K562 (cell line): ENCODE results near the gene MYL1. TPM values are rescaled to one million over a fixed set of nuclear protein-coding genes. Genes with fewer than 3 reads are reported as not detected.

Experiments used
- ATAC-seq: fragments of 200-7000 bp; cut with Tn5 transposase; 3 replicates; pipeline ENCODE4 v1.9.1; 2020; ENCODE audit warnings: moderate library complexity
- BruUV-seq: library from RNA; stranded (reverse); fragments of 400-500 nt; replicated peaks from 2 replicates; lab custom pipeline; 2021; lab: Mats Ljungman, UMichigan
- CTCF ChIA-PET: fragments of 300-600 bp; formaldehyde crosslinking; extraction: SDS; loops from one replicate; lab custom pipeline; 2021; ENCODE audit warnings: low intra/inter-chr PET ratio; lab: Yijun Ruan, JAX
- POLR2A ChIA-PET: fragments of 300-600, 350-650 bp; sonication (Branson Sonifier 250); formaldehyde crosslinking; extraction: SDS; loops from one replicate; lab custom pipeline; 2021; ENCODE audit warnings: antibody characterized with exemption, inconsistent platforms; lab: Yijun Ruan, JAX
- DNase-seq, 4 experiments: peaks; one replicate each; pipeline versions ENCODE4 v3.0.0 to v3.0.0-alpha.2; 2011 to 2018; ENCODE audit warnings: low spot score in 3 of 4, mixed read lengths in 3 of 4; ENCODE audit errors: extremely low read depth in 1 of 4
- FAIRE-seq: peaks from 2 replicates; lab custom pipeline; 2011; peaks lifted over from hg19 to GRCh38; lab: Jason Lieb, UNC
- H2AFZ ChIP-seq: 2 replicates; pipeline ENCODE4 v1.6.0; 2011; ENCODE audit warnings: low read depth, low read length, control low read depth, inconsistent platforms
- H3K27ac ChIP-seq: fragments of 200-600 bp; 3 replicates; pipeline ENCODE4 v1.8.0; 2011; ENCODE audit warnings: low read depth, mild to moderate bottlenecking, control low read depth, inconsistent platforms, low read length, moderate library complexity, mixed read lengths; ENCODE audit errors: extremely low read depth
- H3K27me3 ChIP-seq, 2 experiments: fragments of 300-600 bp in 1 of 2; 2 replicates in 1 of 2; 3 replicates in 1 of 2; pipeline versions ENCODE4 v1.6.0 to v1.8.0; 2011; ENCODE audit warnings: inconsistent platforms in 2 of 2, low read length in 2 of 2, mild to moderate bottlenecking in 1 of 2, mixed read lengths in 1 of 2, moderate library complexity in 1 of 2; ENCODE audit not compliant: control insufficient read depth in 2 of 2, insufficient read depth in 2 of 2
- H3K36me3 ChIP-seq: fragments of 300-600 bp; 3 replicates; pipeline ENCODE4 v1.8.0; 2011; ENCODE audit warnings: mild to moderate bottlenecking, low read length, inconsistent platforms; ENCODE audit not compliant: control insufficient read depth, insufficient read depth
- H3K4me1 ChIP-seq, 2 experiments: fragments of 200-600 bp in 1 of 2; replicated peaks in 1 of 2; 2 replicates in 1 of 2; 3 replicates in 1 of 2; pipeline versions ENCODE4 v1.5.1 to v1.8.0; 2011; ENCODE audit warnings: inconsistent platforms in 2 of 2, low read length in 2 of 2, mild to moderate bottlenecking in 1 of 2, mixed read lengths in 1 of 2, moderate library complexity in 1 of 2; ENCODE audit not compliant: control insufficient read depth in 2 of 2, insufficient read depth in 2 of 2
- H3K4me2 ChIP-seq: 2 replicates; pipeline ENCODE4 v1.6.1; 2011; ENCODE audit warnings: low read length, control low read depth, inconsistent platforms, mixed read lengths; ENCODE audit not compliant: insufficient read depth
- H3K4me3 ChIP-seq: fragments of 200-600 bp; sonication (generic), shearing (Covaris generic); 2 replicates; pipeline ENCODE4 v1.5.1; 2016; ENCODE audit warnings: control low read depth, inconsistent platforms
- H3K79me2 ChIP-seq: fragments of 200-600 bp; 3 replicates; pipeline ENCODE4 v1.8.0; 2011; ENCODE audit warnings: low read length, inconsistent platforms; ENCODE audit not compliant: control insufficient read depth, insufficient read depth
- H3K9ac ChIP-seq, 2 experiments: 2 replicates each; pipeline versions ENCODE4 v1.6.0 to v1.6.1; 2011; ENCODE audit warnings: low read depth in 2 of 2, low read length in 2 of 2, control low read depth in 1 of 2, inconsistent platforms in 1 of 2, mild to moderate bottlenecking in 1 of 2, mixed read lengths in 1 of 2; ENCODE audit not compliant: insufficient read depth in 1 of 2
- H3K9me1 ChIP-seq: one replicate; pipeline ENCODE4 v1.6.0; 2011; ENCODE audit warnings: inconsistent platforms, mild to moderate bottlenecking, low read length, moderate library complexity; ENCODE audit not compliant: control insufficient read depth, insufficient read depth
- H3K9me3 ChIP-seq: replicated peaks from 2 replicates; pipeline ENCODE4 v1.5.1; 2011; ENCODE audit warnings: low read depth, low read length, inconsistent platforms; ENCODE audit not compliant: control insufficient read depth, insufficient read depth
- H4K20me1 ChIP-seq: replicated peaks from 2 replicates; pipeline ENCODE4 v1.6.1; 2011; ENCODE audit warnings: low read length, inconsistent platforms, mixed read lengths; ENCODE audit not compliant: control insufficient read depth, insufficient read depth
- GABPB1 ChIP-seq: sonication (generic); formaldehyde crosslinking; IDR thresholded peaks from 2 replicates; pipeline ENCODE4 v1.8.0; 2022; ENCODE audit warnings: mild to moderate bottlenecking, missing genetic modification reagents
- HDAC2 ChIP-seq: fragments of 450-650 bp; IDR thresholded peaks from 2 replicates; pipeline ENCODE4 v1.6.1; 2016; ENCODE audit warnings: mild to moderate bottlenecking
- LEF1 ChIP-seq: fragments of 450-650 bp; IDR thresholded peaks from 2 replicates; pipeline ENCODE4 v1.6.1; 2016; ENCODE audit warnings: mild to moderate bottlenecking
- SIN3A ChIP-seq, 2 experiments: fragments of 150-350 bp in 1 of 2; IDR thresholded peaks; 2 replicates each; pipeline ENCODE4 v1.6.1; 2011 to 2016; ENCODE audit warnings: borderline replicate concordance in 2 of 2, low read depth in 2 of 2, low read length in 2 of 2, mild to moderate bottlenecking in 2 of 2, moderate library complexity in 2 of 2; ENCODE audit not compliant: control insufficient read depth in 1 of 2
- SOX6 ChIP-seq: fragments of 450-650 bp; IDR thresholded peaks from 2 replicates; pipeline ENCODE4 v1.6.1; 2014; ENCODE audit warnings: mild to moderate bottlenecking
- TEAD1 ChIP-seq, 2 experiments: fragments of 450-650 bp in 1 of 2; sonication (generic) in 1 of 2; formaldehyde crosslinking; IDR thresholded peaks; 2 replicates each; pipeline versions ENCODE4 v1.4.0 to v1.8.0; 2020 to 2022; ENCODE audit warnings: mild to moderate bottlenecking in 2 of 2, missing genetic modification reagents in 1 of 2
- TGIF2 ChIP-seq: sonication (generic); formaldehyde crosslinking; IDR thresholded peaks from 2 replicates; pipeline ENCODE4 v1.8.1; 2022; ENCODE audit warnings: mild to moderate bottlenecking, missing genetic modification reagents, moderate library complexity
- ZNF175 ChIP-seq: fragments of 200-800 bp; sonication (Bioruptor generic); IDR thresholded peaks from 2 replicates; pipeline ENCODE4 v1.6.1; 2016; ENCODE audit warnings: low read depth, mild to moderate bottlenecking, missing genetic modification characterization, missing compliant biosample characterization
- ZNF77 ChIP-seq: fragments of 250-450 bp; sonication (Bioruptor Pico); IDR thresholded peaks from 2 replicates; pipeline ENCODE4 v1.5.0; 2020
- WGBS: fragments of 100-300 bp; shearing (Covaris generic); methylation state at CpG from one replicate; pipeline ENCODE4 v1.1.6; 2016; ENCODE audit warnings: low coverage, mixed read lengths; ENCODE audit not compliant: insufficient coverage; ENCODE audit errors: missing lambda C conversion rate; 5-methylcytosine and 5-hydroxymethylcytosine counted together
- in situ Hi-C: fragments of 300-500 bp; cut with MboI; formaldehyde crosslinking; loops from 4 replicates; pipeline ENCODE4 v1.15.0; 2018; ENCODE audit warnings: inconsistent platforms, mixed read lengths
- intact Hi-C: fragments of 100-400 bp; cut with micrococcal nuclease; formaldehyde crosslinking; loops from 2 replicates; pipeline ENCODE4 v1.14.2; 2022
- polyA plus RNA-seq, 8 experiments: library from polyadenylated mRNA; depleted of rRNA in 4 of 8; stranded (reverse) in 5 of 8; unstranded in 3 of 8; fragments of >200 nt; fragmentation: Nextera tagmentation in 2 of 8; fragmentation: Illumina TruSeq in 1 of 8; extraction: Ambion mirVana in 2 of 8; extraction: Trizol in 1 of 8; gene quantifications; 2 replicates each; pipeline versions ENCODE4 v1.2.1 to v1.2.3, GENCODE V29; 2011 to 2014; ENCODE audit warnings: inconsistent platforms in 1 of 8, missing spikeins in 1 of 8
- total RNA-seq, 7 experiments: library from RNA; depleted of rRNA in 6 of 7; stranded (reverse); fragments of >200 nt in 6 of 7; fragmentation: Illumina TruSeq in 2 of 7; extraction: Trizol in 2 of 7; gene quantifications; 2 replicates each; pipeline versions ENCODE4 v1.2.1 to v1.2.3, GENCODE V29; 2011 to 2021; ENCODE audit warnings: low replicate concordance in 1 of 7
- TF ChIP-seq, protein P1 (sequence below): fragments of 450-650 bp; IDR thresholded peaks from 2 replicates; pipeline ENCODE4 v1.6.1; 2014; ENCODE audit warnings: low read depth, mild to moderate bottlenecking, moderate library complexity, borderline replicate concordance
- TF ChIP-seq, protein P2 (sequence below): fragments of 200-800 bp; sonication (Bioruptor generic); IDR thresholded peaks from 2 replicates; pipeline ENCODE4 v1.6.1; 2017; ENCODE audit warnings: missing genetic modification characterization, missing compliant biosample characterization
- TF ChIP-seq, protein P3 (sequence below): fragments of 150-350 bp; conservative IDR thresholded peaks from 2 replicates; pipeline ENCODE4 v1.6.1; 2014; ENCODE audit warnings: low read length

MYL1 gene
- total and polyA plus RNA-seq, 9 of the 15 experiments (the other 6 are each of a cell fraction or from before 2014, with no cell fraction given), result not detected

GRCh38 chr2:210363261-210363660 lies 48.3 kb upstream of the MYL1 start (continued):
- TF ChIP-seq, protein P1, sequence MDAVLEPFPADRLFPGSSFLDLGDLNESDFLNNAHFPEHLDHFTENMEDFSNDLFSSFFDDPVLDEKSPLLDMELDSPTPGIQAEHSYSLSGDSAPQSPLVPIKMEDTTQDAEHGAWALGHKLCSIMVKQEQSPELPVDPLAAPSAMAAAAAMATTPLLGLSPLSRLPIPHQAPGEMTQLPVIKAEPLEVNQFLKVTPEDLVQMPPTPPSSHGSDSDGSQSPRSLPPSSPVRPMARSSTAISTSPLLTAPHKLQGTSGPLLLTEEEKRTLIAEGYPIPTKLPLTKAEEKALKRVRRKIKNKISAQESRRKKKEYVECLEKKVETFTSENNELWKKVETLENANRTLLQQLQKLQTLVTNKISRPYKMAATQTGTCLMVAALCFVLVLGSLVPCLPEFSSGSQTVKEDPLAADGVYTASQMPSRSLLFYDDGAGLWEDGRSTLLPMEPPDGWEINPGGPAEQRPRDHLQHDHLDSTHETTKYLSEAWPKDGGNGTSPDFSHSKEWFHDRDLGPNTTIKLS, result no peak
- no peak for TF ChIP-seq LEF1

DNA sequence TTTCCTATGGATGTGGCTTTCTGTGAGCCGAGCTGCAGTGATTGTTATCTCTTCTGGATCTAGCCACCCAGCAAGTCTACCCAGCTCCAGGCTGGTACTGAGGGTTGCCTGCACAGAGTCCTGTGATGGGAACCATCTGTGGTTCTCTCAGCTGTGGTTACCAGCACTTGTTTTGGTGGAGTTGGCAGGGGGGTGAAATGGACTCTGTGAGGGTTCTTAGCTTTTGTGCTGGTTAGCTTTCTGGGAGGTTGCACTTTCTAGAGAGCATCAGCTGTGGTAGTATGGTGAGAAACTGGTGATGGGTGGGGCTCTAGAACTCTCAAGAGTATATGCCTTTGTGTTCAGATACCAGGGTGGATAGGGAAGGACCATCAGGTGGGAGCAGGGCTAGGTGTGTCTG lies 45.4 kb upstream of the MYL1 start:
- CTCF ChIA-PET, result no interaction called here
- POLR2A ChIA-PET, result no interaction called here
- 0% methylated on average over 1 of the region's 1 CpG for WGBS

More for the DNA sequence above, 45.4 kb upstream of the MYL1 start:
- no peaks in the 10 kb centered on the region for H4K20me1 ChIP-seq
- DNase-seq (no peak), FAIRE-seq (no peak)
- no peaks in the 10 kb centered on the region for H3K9me1 ChIP-seq
- intact Hi-C loops (no loop called here), in situ Hi-C loops (no loop called here)
- H3K9me3 ChIP-seq, result no peaks in the 10 kb centered on the region
- H3K9ac ChIP-seq, result no peak overlapping the region
- H3K79me2 ChIP-seq, result no peaks in the 10 kb centered on the region
- H3K27me3 ChIP-seq, result no peaks in the 10 kb centered on the region
- H2AFZ ChIP-seq, result no peak overlapping the region
- TF ChIP-seq SOX6 (no peak), GABPB1 (CRISPR knock-in tag) (no peak), TEAD1 (CRISPR knock-in tag; IDR thresholded peaks at IDR 0.05) (no peak), TGIF2 (CRISPR knock-in tag) (no peak), ZNF175 (no peak), HDAC2 (no peak), SIN3A (IDR thresholded peaks at IDR 0.05; ENCODE audit: borderline replicate concordance in 2 of 2, control insufficient read depth in 1 of 2, low read depth in 2 of 2, low read length in 2 of 2) (no peak), ZNF77 (CRISPR knock-in tag) (no peak)
- TF ChIP-seq, protein P2, sequence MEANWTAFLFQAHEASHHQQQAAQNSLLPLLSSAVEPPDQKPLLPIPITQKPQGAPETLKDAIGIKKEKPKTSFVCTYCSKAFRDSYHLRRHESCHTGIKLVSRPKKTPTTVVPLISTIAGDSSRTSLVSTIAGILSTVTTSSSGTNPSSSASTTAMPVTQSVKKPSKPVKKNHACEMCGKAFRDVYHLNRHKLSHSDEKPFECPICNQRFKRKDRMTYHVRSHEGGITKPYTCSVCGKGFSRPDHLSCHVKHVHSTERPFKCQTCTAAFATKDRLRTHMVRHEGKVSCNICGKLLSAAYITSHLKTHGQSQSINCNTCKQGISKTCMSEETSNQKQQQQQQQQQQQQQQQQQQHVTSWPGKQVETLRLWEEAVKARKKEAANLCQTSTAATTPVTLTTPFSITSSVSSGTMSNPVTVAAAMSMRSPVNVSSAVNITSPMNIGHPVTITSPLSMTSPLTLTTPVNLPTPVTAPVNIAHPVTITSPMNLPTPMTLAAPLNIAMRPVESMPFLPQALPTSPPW, result no peak
- TF ChIP-seq, protein P3, sequence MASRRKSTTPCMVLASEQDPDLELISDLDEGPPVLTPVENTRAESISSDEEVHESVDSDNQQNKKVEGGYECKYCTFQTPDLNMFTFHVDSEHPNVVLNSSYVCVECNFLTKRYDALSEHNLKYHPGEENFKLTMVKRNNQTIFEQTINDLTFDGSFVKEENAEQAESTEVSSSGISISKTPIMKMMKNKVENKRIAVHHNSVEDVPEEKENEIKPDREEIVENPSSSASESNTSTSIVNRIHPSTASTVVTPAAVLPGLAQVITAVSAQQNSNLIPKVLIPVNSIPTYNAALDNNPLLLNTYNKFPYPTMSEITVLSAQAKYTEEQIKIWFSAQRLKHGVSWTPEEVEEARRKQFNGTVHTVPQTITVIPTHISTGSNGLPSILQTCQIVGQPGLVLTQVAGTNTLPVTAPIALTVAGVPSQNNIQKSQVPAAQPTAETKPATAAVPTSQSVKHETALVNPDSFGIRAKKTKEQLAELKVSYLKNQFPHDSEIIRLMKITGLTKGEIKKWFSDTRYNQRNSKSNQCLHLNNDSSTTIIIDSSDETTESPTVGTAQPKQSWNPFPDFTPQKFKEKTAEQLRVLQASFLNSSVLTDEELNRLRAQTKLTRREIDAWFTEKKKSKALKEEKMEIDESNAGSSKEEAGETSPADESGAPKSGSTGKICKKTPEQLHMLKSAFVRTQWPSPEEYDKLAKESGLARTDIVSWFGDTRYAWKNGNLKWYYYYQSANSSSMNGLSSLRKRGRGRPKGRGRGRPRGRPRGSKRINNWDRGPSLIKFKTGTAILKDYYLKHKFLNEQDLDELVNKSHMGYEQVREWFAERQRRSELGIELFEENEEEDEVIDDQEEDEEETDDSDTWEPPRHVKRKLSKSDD, result no peak
- TF ChIP-seq, all 486 proteins: peak for 0
- H3K4me3 ChIP-seq, result no peak overlapping the region
- H3K36me3 ChIP-seq, result no peaks in the 10 kb centered on the region
- no TSS peak for BruUV-seq
- no peaks in the 10 kb centered on the region for H3K4me1 ChIP-seq
- no peak overlapping the region for H3K27ac ChIP-seq
- no peak for ATAC-seq
- H3K4me2 ChIP-seq, result no peak overlapping the region
